ENCODE results near the gene CENPC.

DNA sequence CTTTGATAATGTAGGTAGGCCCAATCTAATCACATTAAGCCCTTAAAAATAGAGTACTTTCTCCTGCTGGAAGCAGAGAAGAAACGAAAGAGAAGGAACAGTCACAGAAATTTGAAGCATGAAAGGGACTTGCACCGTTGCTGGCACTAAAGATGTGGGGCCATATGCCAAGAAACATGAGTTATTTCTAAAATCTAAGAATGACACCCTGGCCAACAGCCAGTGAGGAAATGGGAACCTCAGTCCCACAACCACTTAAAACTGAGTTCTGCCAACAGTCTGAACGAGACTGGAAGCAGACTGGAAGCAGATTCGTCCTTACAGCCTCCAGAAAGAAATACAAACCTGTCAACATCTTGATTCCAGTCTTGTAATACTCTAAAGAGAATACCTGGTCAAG is 70.1 kb downstream of the CENPC start:
- TF ChIP-seq, protein P1, sequence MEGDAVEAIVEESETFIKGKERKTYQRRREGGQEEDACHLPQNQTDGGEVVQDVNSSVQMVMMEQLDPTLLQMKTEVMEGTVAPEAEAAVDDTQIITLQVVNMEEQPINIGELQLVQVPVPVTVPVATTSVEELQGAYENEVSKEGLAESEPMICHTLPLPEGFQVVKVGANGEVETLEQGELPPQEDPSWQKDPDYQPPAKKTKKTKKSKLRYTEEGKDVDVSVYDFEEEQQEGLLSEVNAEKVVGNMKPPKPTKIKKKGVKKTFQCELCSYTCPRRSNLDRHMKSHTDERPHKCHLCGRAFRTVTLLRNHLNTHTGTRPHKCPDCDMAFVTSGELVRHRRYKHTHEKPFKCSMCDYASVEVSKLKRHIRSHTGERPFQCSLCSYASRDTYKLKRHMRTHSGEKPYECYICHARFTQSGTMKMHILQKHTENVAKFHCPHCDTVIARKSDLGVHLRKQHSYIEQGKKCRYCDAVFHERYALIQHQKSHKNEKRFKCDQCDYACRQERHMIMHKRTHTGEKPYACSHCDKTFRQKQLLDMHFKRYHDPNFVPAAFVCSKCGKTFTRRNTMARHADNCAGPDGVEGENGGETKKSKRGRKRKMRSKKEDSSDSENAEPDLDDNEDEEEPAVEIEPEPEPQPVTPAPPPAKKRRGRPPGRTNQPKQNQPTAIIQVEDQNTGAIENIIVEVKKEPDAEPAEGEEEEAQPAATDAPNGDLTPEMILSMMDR (IDR thresholded peaks at IDR 0.05), result no peak
- TF ChIP-seq EZH2 (IDR thresholded peaks at IDR 0.05; ENCODE audit: borderline replicate concordance, insufficient read depth, low read depth, low read length, poor library complexity, severe bottlenecking), result no peak

Data from B cell (primary cell).